KMS-11 (cell line): Measurements from ENCODE around the gene RPL23.

Experiments used
- H2AFZ ChIP-seq: fragments of 200-600 bp; sonication (generic); 2 replicates; pipeline ENCODE4 v1.6.1; 2016; ENCODE audit warnings: antibody characterized with exemption, mixed run types, low read depth
- H3K27ac ChIP-seq: fragments of 200-600 bp; sonication (generic); 2 replicates; pipeline ENCODE4 v1.6.1; 2016; ENCODE audit warnings: mild to moderate bottlenecking, mixed run types
- H3K27me3 ChIP-seq: fragments of 200-600 bp; sonication (generic); 2 replicates; pipeline ENCODE4 v1.6.1; 2017; ENCODE audit warnings: mild to moderate bottlenecking, low read depth, mixed run types, moderate library complexity; ENCODE audit not compliant: insufficient read depth
- H3K36me3 ChIP-seq: fragments of 200-600 bp; sonication (generic); 2 replicates; pipeline ENCODE4 v1.6.1; 2017; ENCODE audit warnings: mild to moderate bottlenecking, mixed run types; ENCODE audit not compliant: insufficient read depth
- H3K4me1 ChIP-seq: fragments of 200-600 bp; sonication (generic); 2 replicates; pipeline ENCODE4 v1.6.1; 2016; ENCODE audit warnings: mild to moderate bottlenecking, low read depth, mixed run types; ENCODE audit not compliant: poor library complexity, severe bottlenecking
- H3K4me2 ChIP-seq: fragments of 200-600 bp; sonication (generic); 2 replicates; pipeline ENCODE4 v1.7.0; 2016; ENCODE audit warnings: mild to moderate bottlenecking, mixed run types
- H3K4me3 ChIP-seq: fragments of 200-600 bp; sonication (generic); IDR thresholded peaks from 2 replicates; pipeline ENCODE4 v1.6.1; 2017; ENCODE audit warnings: low read depth, low read length, mixed read lengths; ENCODE audit not compliant: insufficient read depth
- H3K79me2 ChIP-seq: fragments of 200-600 bp; sonication (generic); 2 replicates; pipeline ENCODE4 v1.6.1; 2016; ENCODE audit warnings: low read depth, mixed run types; ENCODE audit not compliant: insufficient read depth
- H3K9ac ChIP-seq: fragments of 200-600 bp; sonication (generic); 2 replicates; pipeline ENCODE4 v1.6.1; 2016; ENCODE audit warnings: mild to moderate bottlenecking, mixed run types
- H4K20me1 ChIP-seq: fragments of 200-600 bp; sonication (generic); 2 replicates; pipeline ENCODE4 v1.6.1; 2016; ENCODE audit warnings: mild to moderate bottlenecking, mixed run types; ENCODE audit not compliant: insufficient read depth
- CTCF ChIP-seq: fragments of 200-600 bp; sonication (generic); conservative IDR thresholded peaks from 2 replicates; pipeline ENCODE4 v1.6.1; 2017; ENCODE audit warnings: low read depth, mild to moderate bottlenecking, antibody characterized with exemption, low read length, moderate library complexity, mixed read lengths

RPL23 gene

DNA sequence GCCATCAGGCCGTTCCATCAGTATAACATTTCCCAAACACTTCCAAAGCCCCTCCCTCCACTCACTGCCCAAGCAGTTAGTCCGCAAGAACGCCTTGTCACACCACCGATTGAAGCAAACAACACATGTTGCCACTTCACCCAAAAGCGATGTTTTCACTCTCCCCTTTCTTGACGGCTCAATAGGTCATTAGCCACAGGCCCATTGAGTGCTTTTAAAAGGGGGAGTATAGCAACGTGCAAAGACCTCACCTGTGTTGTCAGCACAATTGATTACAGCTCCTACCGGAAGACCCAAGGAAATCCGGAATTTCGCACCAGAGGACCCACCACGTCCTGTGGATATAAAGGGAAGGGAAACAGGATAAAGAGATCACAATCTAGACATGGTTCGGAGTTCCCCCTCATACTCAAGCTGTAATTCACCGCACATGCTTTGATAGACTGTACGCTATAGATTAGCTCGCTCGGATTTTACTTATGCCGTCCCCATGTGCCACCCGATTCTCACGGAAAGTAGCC lies 690 bp downstream of the RPL23 start:
- Histone ChIP-seq H3K27ac (peak overlapping the region; percentile 82), H3K9ac (peak overlapping the region; percentile 95), H3K4me3 (no peak overlapping the region), H3K79me2 (peaks cover 36% of the 10 kb centered on the region), H2AFZ (peak overlapping the region; percentile 48; the same call in 1 of the 2 replicates), H4K20me1 (peaks cover 32% of the 10 kb centered on the region), H3K36me3 (peaks cover 41% of the 10 kb centered on the region; the same call in 1 of the 2 replicates), H3K4me2 (peak overlapping the region; percentile 96), H3K27me3 (no peaks in the 10 kb centered on the region), H3K4me1 (peaks cover 26% of the 10 kb centered on the region)
- TF ChIP-seq CTCF: no peak

DNA sequence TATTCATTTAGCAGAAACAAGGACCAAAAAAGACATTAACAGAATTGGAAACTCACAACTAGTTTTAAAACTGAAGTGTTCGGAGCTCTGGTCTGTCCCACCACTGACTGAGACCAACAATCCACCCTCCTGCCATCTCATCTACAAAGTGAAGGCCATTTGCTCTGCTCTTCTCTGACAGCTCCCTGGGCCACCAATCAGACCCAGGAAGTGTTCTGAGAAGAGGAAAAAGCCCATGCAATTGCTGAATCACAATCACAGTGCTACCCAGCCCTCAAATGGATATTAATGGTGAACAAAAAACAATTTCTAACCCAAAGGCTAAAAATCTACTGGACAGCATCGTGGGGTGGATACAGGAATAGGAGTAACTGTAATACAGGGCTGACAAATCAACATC lies 2.1 kb downstream of the RPL23 start:
- Histone ChIP-seq H3K27me3 (no peaks in the 10 kb centered on the region), H3K4me3 (no peak overlapping the region), H3K9ac (peak overlapping the region; percentile 95; the same call in 1 of the 2 replicates), H4K20me1 (peaks cover 32% of the 10 kb centered on the region), H3K79me2 (peaks cover 36% of the 10 kb centered on the region), H3K27ac (peak overlapping the region; percentile 82; the same call in 1 of the 2 replicates), H3K4me2 (peak overlapping the region; percentile 96), H3K36me3 (peaks cover 41% of the 10 kb centered on the region; the same call in 1 of the 2 replicates), H2AFZ (no peak overlapping the region), H3K4me1 (peaks cover 26% of the 10 kb centered on the region)
- TF ChIP-seq CTCF: no peak

DNA sequence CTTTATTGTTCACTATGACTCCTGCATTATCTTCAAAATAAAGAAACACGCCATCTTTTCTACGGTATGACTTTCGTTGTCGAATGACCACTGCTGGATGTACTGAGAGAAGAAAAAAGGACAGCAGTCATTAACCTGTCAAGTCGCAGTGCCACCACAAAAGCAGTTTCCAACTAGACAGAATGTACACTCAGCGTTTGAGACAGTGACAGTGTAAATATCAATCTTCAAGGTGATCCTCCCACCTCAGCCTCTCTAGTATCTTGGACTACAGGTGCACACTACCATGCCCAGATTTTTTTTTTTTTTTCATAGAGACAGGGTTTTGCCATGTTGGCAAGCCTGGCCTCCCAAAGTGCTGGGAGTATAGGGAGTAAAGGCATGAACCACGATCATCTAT lies 3.1 kb downstream of the RPL23 start:
- H3K27ac ChIP-seq: peak overlapping the region; percentile 82; the same call in 1 of the 2 replicates
- peaks cover 32% of the 10 kb centered on the region for H4K20me1 ChIP-seq
- H3K36me3 ChIP-seq: peaks cover 41% of the 10 kb centered on the region; the same call in 1 of the 2 replicates
- no peak overlapping the region for H2AFZ ChIP-seq
- H3K4me1 ChIP-seq: peaks cover 34% of the 10 kb centered on the region
- peaks cover 36% of the 10 kb centered on the region for H3K79me2 ChIP-seq
- no peak overlapping the region for H3K4me3 ChIP-seq
- H3K27me3 ChIP-seq: no peaks in the 10 kb centered on the region
- H3K9ac ChIP-seq: no peak overlapping the region
- peak overlapping the region; percentile 96; the same call in 1 of the 2 replicates for H3K4me2 ChIP-seq
- no peak for TF ChIP-seq CTCF

DNA sequence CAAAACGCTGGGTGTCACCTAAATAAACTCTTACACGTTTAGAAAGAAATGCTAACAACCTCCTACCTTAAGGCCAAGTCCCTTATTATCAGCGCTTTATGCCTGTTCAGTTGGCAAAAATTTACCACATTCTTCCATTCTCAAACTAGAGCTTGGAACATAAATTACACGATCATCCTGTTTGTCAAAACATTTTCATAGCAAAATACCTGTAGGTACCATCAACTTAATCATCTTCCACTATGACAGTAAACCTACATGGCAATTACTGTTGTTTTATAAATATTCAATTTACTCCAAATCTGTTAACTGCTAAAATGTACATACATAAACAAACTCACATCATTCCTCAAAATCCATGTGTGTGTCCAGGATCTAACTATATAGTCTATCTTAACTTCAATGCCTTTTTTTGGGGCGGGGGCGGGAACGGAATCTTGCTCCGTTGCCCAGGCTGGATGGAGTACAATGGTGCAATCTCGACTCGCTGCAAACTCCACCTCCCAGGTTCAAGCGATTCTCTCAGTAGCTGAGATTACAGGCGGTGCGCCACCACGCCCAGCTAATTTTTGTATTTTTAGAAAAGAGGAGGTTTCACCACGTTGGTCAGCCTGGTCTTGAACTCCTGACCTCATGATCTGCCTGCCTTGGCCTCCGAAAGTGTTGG lies 4.4 kb downstream of the RPL23 start:
- Histone ChIP-seq H3K4me3 (no peak overlapping the region), H3K79me2 (peaks cover 36% of the 10 kb centered on the region), H4K20me1 (peaks cover 32% of the 10 kb centered on the region), H3K27me3 (no peaks in the 10 kb centered on the region), H3K36me3 (peaks cover 41% of the 10 kb centered on the region; the same call in 1 of the 2 replicates), H3K9ac (no peak overlapping the region), H3K4me2 (no peak overlapping the region), H3K4me1 (peaks cover 41% of the 10 kb centered on the region), H3K27ac (peak overlapping the region; percentile 1; the same call in 1 of the 2 replicates), H2AFZ (no peak overlapping the region)
- no peak for TF ChIP-seq CTCF
